Activated T-helper 1 cell treated with anti-CD3 and anti-CD28 coated beads, Interleukin-2, amount 50 U/mL, for 16 hours (primary cell): ENCODE data around the gene OVOL1.
A peak's percentile ranks its signal among the peaks of the same experiment; 100 is the strongest.

ENCODE experiments used
- DNase-seq, 2 donors: peaks; one replicate each; pipeline ENCODE4 v3.0.0-alpha.2; 2020; ENCODE audit warnings: low read depth in 1 of 2, low spot score in 1 of 2

OVOL1 gene

DNA sequence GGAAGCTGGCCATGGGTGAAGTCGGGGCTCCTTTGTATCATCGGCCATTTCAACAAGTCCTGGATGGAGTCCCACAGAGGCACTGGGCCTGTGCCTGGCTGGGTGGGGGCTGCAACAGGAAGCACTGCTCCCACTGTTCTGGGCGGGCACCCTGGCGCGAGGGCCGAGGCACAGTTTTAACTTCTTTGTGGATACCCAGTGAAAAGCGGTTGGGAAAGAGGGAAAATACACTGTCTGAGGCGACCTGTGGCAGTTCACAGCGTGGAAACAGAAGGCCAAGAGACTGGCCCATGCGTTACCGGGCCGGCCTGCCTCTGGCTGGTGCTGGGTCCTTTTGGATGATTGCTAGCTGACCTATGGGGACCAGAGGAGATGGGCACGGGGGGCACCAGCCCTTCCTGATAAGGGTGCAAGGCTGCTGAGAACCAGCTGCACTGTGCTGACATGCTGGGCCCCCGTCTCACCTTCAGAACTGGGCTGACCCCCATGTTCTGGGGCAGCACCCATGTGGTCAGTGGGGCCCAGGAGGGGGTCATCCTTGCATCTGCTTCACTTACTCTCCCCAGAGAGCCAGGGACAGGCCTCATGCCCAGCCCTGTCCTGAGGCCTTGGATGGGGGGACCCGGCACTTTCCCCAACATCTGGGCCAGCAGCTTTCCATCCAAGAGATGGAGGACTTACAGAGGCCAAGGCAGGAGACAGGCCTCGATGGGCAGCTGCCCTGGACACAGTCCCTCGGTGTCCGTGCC, 4.2 kb downstream of the OVOL1 start:
- no peak for DNase-seq

- DNase-seq: peak in 1 of 2 donors; percentile 40
Measured at GRCh38 chr11:65791719-65792213, 4.9 kb downstream of the OVOL1 start.

- no peak for DNase-seq
Measured at GRCh38 chr11:65792456-65792855, 5.6 kb downstream of the OVOL1 start.

DNA sequence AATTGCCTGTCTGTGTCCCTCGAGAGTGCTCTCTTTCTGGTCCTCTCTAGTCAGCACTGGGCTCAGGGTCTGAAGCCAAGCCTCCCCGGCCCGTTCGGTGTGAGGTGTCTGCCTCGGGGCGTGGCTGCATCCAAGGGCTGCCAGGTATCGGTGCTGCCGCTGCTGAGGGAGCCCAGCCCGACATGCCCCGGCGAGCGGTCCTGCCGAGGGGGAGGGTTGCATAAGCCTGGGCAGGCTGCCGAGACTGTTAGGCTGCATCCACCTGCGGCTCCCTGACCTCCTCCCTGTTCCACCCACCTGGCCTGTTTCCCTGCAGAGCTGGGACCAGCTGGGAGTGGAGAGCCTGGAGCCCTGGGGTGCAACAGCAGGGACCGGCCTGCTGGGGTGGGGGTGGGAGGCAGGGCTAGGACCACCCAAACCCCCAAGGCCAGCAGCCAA, 6.3 kb downstream of the OVOL1 start:
- no peak for DNase-seq

GRCh38 chr11:65793625-65794400, 7.0 kb downstream of the OVOL1 start:
- no peak for DNase-seq

GRCh38 chr11:65794570-65795510, 8.0 kb downstream of the OVOL1 start:
- DNase-seq: no peak

DNA sequence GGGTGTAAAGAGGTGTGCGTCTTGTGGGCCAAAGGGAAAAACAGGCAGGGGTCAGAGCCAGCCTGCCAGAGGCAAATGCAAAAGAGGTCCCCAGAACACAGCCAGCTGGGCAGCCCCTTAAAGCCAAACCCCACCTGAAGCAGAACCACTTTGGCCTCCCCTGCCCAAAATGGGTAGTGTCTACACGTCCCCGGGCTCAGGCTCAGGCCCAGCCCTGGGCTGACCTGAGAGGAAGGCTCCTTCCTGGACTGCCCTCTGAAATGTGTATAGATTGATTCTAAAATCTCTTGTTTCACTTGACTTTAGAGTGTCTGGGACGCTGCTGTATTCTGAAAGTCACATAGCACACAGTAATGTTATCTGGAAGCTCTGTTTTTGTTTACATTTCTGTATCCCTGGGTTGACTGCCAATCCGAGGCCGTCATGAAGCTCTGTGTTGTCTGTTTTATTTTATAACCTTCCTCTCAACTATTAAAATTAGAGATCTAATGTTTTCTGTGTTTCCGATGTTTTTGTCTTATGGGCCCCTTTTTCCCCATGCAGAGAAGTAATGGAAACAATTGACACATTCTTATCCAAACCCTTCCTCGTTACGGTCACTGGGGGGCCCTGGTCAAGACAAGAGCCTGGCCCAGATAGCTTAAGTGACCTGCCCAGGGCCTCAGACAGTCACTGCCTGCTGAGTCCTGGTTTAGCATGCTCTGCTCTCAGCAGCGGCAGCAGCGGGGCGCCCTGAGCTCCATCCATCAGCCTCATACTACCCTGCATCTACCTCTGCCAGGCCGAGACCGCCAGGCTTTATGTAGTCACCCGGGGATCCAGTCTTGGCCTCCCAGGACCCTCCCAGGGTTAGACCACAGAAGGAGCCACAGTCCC, 10.1 kb downstream of the OVOL1 start:
- DNase-seq: no peak

GRCh38 chr11:65797711-65798110, 10.8 kb downstream of the OVOL1 start:
- DNase-seq: no peak

GRCh38 chr11:65798882-65799281, 12.0 kb downstream of the OVOL1 start:
- DNase-seq: no peak

- no peak for DNase-seq
Measured at GRCh38 chr11:65801153-65801987, 14.5 kb downstream of the OVOL1 start.

GRCh38 chr11:65802841-65803240, 16.0 kb downstream of the OVOL1 start:
- no peak for DNase-seq

DNA sequence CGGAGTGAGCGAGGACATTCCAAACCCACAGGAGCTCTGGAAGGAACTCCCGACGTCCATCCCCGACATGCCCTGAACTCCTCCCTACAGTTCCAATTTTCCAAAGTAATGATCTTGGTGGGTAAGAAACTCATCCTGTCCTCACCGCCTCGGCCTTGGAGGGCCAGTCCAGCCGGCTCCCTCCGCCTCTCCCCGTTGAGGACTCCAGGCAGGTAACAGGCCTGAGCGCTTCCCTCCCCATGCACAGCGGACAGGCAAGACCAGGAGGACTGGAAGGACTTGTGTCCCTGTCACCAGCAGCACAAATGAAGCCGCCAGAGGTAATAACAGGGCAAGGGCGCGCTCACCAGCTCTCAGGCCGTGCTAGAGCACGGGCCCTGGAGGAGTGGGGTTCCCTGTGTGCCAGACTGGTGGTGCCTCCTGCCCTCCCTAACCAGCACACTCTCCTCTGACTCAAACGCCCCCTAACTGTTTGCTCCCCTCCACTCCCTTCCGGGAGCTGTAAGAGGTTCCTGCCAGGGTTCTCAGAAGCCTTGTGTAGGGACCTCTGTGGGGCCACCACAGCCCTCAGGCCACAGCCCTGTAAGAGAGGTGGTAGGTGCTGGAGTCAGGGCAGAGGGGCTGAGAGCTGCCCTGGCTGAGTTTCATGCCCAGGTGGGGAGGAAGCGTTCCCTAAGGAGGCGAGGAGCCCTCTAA, 17.1 kb downstream of the OVOL1 start:
- no peak for DNase-seq

- DNase-seq: no peak
Measured at GRCh38 chr11:65806979-65807378, 20.1 kb downstream of the OVOL1 start.

DNA sequence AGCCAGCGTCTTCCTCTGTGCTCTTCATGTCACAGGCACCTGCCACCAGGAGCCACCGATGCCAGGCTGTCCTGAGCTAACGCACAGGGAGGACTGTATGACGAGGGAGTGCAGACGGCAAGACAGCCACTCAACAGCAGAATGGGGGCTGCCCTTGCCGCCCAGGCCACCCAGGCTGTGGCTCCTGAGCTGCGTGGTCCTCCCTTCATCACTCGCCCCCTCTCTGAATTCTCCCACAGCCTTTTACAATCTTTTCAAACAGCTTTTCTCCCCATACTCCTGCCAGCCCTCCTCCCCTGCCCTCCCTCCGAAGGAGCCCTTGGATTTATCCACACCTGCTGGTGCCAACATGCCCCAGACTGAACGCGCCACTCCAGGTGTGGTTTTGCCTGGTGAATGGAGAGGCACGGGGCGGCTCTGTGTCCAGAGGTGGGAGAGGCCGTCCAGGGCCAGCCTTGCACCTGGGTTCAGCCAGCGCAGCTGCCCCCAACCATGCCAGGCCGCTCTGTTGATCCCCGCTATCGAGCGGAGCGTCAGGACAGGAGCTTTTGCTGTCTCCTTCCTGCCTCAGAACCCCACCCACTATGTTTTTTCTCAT, 22.0 kb downstream of the OVOL1 start:
- DNase-seq: no peak

DNA sequence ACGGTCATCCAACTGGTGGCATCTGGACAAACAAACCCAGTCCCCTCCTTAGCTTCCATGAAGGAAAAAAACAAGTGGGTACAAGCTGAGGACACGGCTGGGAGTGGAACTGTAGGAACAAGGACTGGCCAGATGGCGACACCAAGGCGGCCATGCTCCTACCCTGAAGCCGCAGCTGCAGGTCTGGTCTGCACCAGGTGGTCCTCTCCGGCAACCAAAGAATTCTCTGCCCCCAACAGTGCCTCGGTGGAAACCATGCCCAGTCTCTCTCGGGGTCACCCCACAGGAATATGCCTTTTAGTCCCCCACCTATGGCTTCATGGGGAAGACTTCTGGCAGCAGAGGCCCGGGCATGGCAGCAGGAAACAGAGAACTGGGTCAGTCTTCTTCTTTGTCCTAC, 22.6 kb downstream of the OVOL1 start:
- DNase-seq: no peak

DNA sequence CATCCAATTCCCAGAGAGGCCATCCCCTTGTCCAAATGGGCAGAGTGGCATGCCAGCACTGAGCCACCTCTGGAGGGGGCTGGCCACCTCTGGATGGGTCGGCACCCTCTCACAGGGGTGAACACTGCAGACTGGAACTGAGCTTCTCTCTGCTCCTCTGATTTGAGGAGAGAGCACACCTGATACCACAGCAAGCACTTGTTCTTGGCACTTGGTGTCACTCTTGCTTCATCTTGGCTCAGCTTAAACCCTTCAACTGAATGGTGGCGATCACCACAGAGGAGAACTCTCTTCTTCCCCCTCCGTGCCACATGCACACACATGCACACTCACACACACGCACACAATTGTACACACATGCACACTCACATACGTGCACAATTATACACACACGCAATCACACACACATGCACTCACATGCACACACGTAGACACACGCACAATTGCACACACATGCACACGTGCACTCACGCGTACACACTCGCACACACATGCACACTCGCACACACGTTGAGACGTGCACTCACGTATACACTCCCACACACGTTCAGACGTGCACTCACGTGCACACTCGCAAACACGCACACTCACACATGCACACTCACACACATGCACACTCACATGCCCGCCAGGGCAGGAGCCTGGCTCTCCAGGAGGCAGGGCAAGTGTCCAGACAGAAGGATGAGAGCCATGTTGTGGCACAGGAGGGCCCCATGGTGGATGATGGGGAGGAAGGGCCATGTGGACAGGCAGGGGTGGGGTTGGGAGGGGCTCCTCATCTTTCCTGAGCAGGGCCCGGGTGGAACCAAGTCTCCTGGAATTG, 23.4 kb downstream of the OVOL1 start:
- no peak for DNase-seq

GRCh38 chr11:65811764-65812475, 25.1 kb downstream of the OVOL1 start:
- DNase-seq: no peak
